Measurements from ENCODE around the gene PARD3.

Gene PARD3

DNA sequence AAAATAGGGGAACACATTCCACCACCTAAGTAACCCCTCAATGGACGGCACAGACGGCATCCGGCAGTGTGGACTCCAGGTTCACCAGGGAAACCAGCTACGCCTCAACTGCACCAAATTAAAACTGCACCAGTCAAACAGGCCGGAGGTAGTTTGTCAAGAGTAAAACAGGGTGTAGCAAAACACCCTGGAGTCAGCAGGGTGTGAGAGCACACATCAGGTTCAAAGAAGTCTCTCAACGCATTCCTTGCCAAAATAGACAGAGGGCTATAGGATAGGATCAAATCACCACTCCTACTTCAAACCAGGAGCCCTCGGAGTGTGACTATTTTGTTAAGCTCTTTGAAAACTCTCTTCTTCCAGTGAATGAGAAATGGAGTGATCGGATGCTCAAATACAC is 135.9 kb downstream of the PARD3 start:
- DNase-seq, result no peak

DNA sequence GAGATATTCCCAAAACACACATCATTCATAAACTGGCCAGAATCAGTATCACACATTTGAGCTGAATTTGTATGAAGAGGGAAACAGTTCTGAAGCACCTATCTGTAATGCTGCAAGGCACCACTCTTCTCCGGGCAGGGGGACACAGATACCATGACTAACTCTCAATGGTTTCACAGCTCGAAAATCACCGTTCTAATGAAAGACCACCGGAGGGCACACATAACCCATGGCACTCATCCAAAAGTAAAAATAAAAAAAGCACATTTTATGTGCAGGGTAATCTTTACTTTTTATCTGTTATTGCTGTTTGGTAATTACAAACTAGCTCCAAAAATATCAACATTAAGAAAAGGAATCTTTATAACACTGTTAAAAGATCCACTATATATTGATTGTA is 137.5 kb downstream of the PARD3 start:
- no peak for DNase-seq

DNA sequence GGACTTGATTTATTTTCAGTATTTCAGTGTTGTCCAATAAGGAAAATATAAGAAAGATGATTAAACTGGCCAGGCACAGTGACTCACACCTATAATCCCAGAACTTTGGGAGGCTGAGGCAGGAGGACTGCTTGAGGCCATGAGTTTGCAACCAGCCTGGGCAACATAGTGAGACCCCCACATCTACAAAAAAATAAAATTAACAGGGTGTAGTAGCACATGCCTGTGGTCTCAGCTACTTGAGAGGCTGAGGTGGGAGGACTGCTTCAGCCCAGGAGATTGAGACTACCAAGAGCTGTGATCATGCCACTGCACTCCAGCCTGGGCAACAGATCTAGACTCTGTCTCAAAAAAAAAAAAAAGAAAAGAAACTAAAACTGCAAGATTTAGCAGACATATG is 138.0 kb downstream of the PARD3 start:
- no peak for DNase-seq

DNA sequence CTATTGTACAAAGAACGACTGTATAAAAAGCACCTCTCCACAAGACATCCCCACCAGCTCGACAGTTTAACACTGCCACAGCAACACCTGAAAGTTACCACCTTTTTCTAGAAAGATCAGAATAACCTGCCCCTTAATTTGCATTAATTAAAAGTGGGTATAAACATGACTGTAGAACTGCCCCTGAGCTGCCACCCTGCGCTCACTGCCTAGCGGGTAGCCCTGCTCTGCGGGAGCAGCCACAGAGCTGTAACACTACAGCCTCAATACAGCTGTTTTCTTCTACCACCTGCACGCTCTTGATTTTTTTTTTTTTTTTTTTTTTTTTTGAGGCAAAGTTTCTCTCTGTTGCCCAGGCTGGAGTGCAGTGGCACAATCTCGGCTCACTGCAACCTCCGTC is 140.9 kb downstream of the PARD3 start:
- DNase-seq, result no peak

DNA sequence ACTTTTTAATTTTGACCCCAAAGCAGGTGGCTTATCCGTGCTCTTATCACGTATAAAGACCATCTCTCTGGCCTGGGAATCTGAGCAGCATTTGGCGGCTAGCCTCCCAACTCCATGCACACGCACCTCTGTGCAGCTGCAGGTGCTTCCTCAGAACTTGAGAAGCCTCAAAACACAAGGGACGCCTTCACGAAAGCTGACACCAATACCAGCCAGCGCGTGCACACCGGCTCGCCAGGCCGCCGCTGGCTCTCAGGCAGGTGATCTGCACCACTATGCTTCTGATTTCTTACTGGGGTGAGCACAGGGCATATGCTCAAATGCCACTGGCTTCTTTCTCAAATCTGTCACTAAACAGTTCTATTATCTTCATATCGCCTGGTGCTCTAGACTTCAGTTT is 145.0 kb downstream of the PARD3 start:
- DNase-seq, result no peak

GRCh38 chr10:34669079-34669478 is 146.0 kb downstream of the PARD3 start:
- DNase-seq, result no peak

GRCh38 chr10:34667177-34667576 is 147.9 kb downstream of the PARD3 start:
- no peak for DNase-seq

GRCh38 chr10:34666008-34666704 is 148.9 kb downstream of the PARD3 start:
- no peak for DNase-seq

GRCh38 chr10:34664706-34665105 is 150.4 kb downstream of the PARD3 start:
- no peak for DNase-seq

GRCh38 chr10:34661580-34661979 is 153.5 kb downstream of the PARD3 start:
- DNase-seq, result no peak

DNA sequence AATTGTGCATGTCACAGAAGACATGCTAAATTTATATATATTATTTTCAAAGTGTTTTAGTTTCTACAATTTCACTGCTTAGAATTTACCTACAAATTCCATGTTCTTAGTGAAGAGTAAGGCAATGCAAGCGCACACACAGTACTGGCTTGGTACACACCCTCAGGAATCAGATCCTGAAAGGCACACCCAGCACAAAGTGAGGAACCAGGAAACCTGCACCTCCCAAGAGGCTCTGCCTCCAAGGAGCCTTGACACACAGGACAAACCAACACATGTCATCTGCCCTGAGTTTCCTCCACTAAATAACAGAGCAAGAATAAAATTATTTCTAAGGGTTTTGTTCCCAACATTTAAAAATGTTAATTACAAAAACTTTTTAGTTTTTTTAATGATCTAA is 156.2 kb downstream of the PARD3 start:
- DNase-seq, result no peak

DNA sequence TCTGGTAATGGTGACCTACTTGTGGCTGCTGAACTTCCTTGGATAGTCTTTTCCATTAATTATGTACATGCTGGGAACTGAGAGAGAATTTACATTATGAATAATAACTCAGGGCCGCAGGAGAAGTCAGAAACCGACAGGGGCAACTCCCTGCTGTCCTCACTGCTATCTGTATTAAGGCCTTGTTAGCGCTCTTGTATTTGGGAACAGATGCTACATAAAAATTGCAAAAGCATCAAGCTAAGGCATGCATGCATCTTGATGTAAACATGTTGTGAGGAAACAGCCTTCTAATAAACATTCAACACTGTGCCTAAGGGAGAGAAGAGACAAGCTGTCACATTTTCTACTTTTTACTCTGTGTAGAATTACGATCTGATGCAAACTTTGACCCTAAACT is 158.4 kb downstream of the PARD3 start:
- DNase-seq, result no peak

DNA sequence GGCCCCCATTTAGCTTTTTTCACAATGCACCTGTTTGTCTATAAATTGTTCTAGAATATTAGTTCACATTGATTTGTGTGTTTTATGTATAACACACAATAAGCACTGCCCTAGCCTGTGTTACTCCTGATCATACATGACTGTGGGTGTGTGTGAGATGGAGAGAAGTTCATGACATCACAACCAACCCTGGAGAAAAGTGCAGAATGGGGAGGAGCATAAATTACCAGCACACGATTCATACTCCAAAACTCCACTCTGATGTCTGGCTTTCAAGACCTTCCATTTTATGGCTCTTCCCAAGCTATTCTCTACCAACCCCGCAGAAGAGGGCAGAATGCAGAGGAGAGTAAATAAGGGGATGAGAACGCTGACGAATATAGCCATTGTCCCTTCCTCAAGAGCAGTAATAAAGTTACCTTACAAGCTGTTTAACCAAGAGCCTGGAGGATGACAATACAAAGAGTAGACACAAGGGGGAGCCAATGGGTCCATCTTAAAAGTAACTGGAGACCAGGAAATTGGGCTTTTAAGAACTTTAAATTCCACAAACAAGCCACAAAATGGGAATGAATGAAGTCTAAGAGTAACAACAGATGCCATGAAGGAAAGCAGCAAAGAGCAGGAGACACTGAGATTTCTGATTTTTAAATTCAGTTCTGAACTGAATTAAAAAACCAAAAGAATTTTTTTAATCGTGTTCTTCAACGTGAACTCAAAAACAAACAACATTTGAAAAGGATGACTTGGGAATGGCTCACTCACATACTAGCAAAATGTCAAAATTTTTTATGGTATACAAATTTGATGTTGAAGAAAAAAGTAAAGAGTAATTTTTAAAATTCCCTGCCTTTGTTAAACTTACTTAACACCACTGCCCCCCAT is 159.6 kb downstream of the PARD3 start:
- DNase-seq, result no peak

DNA sequence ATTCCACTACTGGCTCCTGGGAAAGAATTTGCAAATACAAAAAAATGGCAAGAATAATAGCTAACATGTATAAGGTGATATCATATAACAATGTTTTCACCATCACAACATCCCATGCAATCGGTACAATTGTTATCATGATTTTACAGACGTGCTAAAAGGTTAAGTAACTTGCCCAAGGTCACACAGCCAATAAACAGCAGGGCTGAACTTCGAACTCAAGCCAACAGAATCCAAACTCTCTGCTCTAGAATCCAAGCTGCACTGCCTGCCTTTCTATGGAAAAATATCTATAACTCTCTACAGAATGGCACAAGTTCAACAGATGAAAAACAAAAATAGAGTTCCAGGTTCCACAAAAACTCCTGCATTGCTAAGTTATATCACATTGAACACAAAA is 160.9 kb downstream of the PARD3 start:
- no peak for DNase-seq

DNA sequence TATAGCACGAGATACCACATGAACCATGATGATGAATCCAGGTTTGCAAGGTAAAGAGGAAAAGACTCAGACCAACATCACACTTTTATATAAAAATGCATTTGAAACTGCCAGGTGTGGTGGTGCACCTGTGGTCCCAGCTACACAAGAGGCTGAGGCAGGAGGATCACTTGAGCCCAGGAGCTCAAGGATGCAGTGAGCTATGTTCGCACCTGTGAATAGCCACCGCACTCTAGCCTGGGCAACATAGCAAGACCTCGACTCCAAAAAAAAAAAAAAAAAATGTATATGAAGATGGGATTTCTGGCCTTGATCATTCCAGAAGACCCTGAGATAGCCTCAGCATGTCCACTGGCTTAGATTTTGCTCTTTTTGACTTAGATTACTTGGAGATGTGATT is 161.6 kb downstream of the PARD3 start:
- no peak for DNase-seq

DNA sequence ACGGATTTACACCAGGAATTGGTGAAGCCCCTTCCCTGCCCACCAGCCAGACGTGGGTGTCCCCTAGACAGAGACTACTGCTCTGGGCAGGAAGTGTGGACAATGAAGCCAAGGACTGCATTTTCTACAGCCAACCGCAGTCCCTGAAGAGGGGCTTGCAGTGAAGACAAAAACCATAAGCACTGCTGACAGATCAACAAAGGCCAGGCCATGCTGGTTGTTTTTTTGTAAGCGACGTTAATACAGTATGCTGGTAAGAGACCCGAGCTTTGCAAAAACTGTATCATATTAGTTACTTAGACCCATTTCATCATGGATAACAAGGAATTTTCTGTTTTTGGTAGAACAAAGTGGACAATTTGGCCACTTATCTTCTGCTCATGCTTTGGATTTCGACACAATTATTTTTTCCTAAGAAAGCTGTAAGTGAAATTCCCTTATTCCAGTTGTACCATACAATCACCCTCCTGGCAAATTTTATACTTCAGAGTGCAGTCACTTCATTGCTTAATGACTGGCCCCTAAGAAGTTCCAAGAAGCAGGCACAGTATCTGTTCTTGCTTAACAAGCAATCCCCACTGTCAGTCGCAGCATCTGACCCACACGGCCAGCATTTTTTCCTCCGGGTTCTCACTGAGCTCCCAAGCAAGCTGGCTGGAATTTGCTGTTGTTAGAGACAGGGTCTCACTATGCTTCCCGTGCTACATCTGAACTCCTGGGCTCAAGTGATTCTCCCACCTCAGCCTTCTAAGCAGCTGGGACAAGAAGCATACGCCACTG is 163.5 kb downstream of the PARD3 start:
- DNase-seq, result no peak

GRCh38 chr10:34650156-34650555 is 164.9 kb downstream of the PARD3 start:
- DNase-seq, result no peak

DNA sequence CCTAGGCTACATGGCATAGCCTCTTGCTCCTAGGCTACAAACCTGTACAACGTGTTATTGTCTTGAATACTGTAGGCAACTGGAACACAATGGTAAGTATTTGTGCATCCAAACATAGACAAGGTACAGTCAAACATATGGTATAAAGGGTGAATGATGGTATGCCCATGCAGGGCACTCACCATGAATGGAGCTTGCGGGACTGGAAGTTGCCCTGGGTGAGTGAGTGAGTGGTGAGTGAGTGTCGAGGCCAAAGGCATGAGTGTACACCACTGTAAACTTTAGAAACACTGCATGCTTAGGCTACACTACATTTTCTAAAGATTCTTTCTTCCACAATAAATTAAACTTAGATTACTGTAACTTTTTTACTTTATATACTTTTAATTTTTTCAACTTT is 165.7 kb downstream of the PARD3 start:
- no peak for DNase-seq

- DNase-seq, result no peak
Observed at GRCh38 chr10:34648919-34649318, 166.2 kb downstream of the PARD3 start.

GRCh38 chr10:34647875-34648865 is 166.9 kb downstream of the PARD3 start:
- no peak for DNase-seq

DNA sequence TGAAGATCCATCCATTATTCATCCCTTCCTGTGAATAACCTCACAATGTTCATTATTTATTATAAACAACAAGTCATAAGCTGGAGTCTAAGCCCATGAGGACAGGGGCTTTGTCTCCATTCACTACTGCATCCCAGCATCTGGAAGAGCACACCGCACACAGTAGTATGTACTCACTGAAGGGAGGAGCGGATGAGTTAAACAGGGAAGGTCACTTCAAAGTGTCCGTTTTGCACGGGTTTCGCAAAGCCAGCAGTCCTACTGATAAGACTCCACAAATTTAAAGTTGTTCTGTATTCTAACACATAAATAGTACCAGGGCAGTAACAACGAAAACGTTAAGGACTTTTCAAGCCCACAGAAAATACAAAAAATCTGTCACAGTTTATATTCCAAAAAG is 167.9 kb downstream of the PARD3 start:
- no peak for DNase-seq

GRCh38 chr10:34646331-34646730 is 168.8 kb downstream of the PARD3 start:
- DNase-seq, result no peak

Measured in activated CD4-positive, alpha-beta T cell treated with anti-CD3 and anti-CD28 coated beads for 1 hour (primary cell).